ENCODE data around the gene PEX26.
"Not testable (repeated sequence)": the region's sequence is repeated elsewhere in the genome, so short reads cannot be mapped to it uniquely, and the experiment has no call there.

Gene PEX26

DNA sequence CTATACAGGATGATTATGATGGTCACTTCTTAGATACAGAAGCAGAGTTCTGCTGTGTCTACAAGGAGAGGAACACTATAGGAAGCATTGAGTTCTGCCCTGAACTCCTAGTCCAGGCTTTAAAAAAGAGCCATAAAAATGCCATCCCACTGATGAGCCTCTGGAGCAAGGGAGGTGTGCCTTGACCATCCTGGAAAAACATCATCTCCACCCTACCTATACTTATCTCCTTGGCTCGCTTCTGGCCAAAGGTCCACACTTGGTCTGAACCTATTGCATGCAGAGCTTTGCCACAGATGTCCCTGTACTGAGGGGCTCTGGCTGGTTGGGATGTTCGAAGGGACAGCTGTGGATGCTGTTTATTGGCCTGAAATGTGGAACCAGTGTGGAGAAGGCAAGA, 4.3 kb upstream of the PEX26 start:
- Histone ChIP-seq H3K4me1 (ENCODE audit: insufficient read depth, low read length) (peaks cover 6% of the 10 kb centered on the region; the same call in 1 of the 2 replicates), H3K9ac (ENCODE audit: low read depth, low read length) (no peak overlapping the region), H3K36me3 (ENCODE audit: insufficient read depth, low read length) (no peaks in the 10 kb centered on the region), H3K9me3 (ENCODE audit: control insufficient read depth, insufficient read depth, low read length) (no peaks in the 10 kb centered on the region)

GRCh38 chr22:18073927-18074326, 3.9 kb upstream of the PEX26 start:
- H3K9me3 ChIP-seq (ENCODE audit: control insufficient read depth, insufficient read depth, low read length); H3K4me1 ChIP-seq (ENCODE audit: insufficient read depth, low read length); H3K9ac ChIP-seq (ENCODE audit: low read depth, low read length); H3K36me3 ChIP-seq (ENCODE audit: insufficient read depth, low read length): not testable (repeated sequence)

GRCh38 chr22:18075101-18075719, 2.6 kb upstream of the PEX26 start:
- no peak overlapping the region for H3K9ac ChIP-seq (ENCODE audit: low read depth, low read length)
- no peaks in the 10 kb centered on the region for H3K9me3 ChIP-seq (ENCODE audit: control insufficient read depth, insufficient read depth, low read length)
- H3K36me3 ChIP-seq (ENCODE audit: insufficient read depth, low read length), result peaks cover 4% of the 10 kb centered on the region; the same call in 1 of the 2 replicates
- peaks cover 6% of the 10 kb centered on the region; the same call in 1 of the 2 replicates for H3K4me1 ChIP-seq (ENCODE audit: insufficient read depth, low read length)

DNA sequence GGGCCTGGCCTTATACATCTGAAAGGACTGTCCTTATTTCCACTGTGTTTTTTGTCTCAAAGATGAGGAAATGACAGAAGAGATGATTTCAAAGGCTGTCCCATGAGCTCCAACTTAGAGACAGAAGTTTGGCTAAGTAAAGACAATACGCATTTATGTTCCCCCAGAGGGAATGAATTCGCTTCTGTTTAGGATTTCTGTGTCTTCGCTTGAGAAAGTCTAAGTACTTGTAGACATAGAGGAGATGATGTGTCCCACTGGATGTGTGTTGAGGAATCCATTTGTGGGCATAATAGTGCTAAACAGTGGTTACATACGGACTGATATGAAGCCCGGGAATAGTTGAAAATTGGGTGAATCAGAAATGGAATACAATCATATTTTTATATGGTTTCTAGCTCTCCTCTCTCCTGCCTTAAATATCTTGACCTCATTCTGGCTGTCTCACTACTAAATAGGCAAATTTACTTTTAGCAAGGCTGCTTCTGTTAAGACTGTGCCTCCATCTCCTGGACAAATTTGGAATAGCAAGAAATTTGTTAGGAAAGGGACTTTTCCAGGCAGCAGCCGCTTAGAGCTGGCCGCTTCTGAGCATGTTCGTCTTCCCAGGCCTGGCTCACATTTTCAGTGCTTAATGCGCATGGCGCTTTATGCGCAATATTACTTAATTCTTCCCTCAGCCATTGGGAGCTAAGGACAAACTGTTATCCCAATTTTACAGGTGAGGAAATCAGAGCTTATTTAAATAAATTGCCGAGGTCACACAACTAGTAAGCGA, 1.9 kb upstream of the PEX26 start:
- Histone ChIP-seq H3K9ac (ENCODE audit: low read depth, low read length) (no peak overlapping the region), H3K4me1 (ENCODE audit: insufficient read depth, low read length) (no peaks in the 10 kb centered on the region; the same call in 1 of the 2 replicates), H3K9me3 (ENCODE audit: control insufficient read depth, insufficient read depth, low read length) (no peaks in the 10 kb centered on the region), H3K36me3 (ENCODE audit: insufficient read depth, low read length) (peaks cover 8% of the 10 kb centered on the region; the same call in 1 of the 2 replicates)

- Histone ChIP-seq H3K9ac (ENCODE audit: low read depth, low read length) (peak overlapping the region; percentile 72), H3K4me1 (ENCODE audit: insufficient read depth, low read length) (no peaks in the 10 kb centered on the region; the same call in 1 of the 2 replicates), H3K36me3 (ENCODE audit: insufficient read depth, low read length) (peaks cover 8% of the 10 kb centered on the region; the same call in 1 of the 2 replicates), H3K9me3 (ENCODE audit: control insufficient read depth, insufficient read depth, low read length) (no peaks in the 10 kb centered on the region)
These were observed 627 bp upstream of the PEX26 start for GRCh38 chr22:18077087-18077638.

- no peaks in the 10 kb centered on the region; the same call in 1 of the 2 replicates for H3K4me1 ChIP-seq (ENCODE audit: insufficient read depth, low read length)
- H3K9me3 ChIP-seq (ENCODE audit: control insufficient read depth, insufficient read depth, low read length), result no peaks in the 10 kb centered on the region
- peak overlapping the region; percentile 72 for H3K9ac ChIP-seq (ENCODE audit: low read depth, low read length)
- peaks cover 8% of the 10 kb centered on the region; the same call in 1 of the 2 replicates for H3K36me3 ChIP-seq (ENCODE audit: insufficient read depth, low read length)
These were observed 695 bp downstream of the PEX26 start for GRCh38 chr22:18078329-18079041.

- Histone ChIP-seq H3K9me3 (ENCODE audit: control insufficient read depth, insufficient read depth, low read length) (no peaks in the 10 kb centered on the region), H3K9ac (ENCODE audit: low read depth, low read length) (no peak overlapping the region), H3K36me3 (ENCODE audit: insufficient read depth, low read length) (peaks cover 8% of the 10 kb centered on the region; the same call in 1 of the 2 replicates), H3K4me1 (ENCODE audit: insufficient read depth, low read length) (no peaks in the 10 kb centered on the region; the same call in 1 of the 2 replicates)
These were observed 2.0 kb downstream of the PEX26 start for GRCh38 chr22:18079706-18080233.

DNA sequence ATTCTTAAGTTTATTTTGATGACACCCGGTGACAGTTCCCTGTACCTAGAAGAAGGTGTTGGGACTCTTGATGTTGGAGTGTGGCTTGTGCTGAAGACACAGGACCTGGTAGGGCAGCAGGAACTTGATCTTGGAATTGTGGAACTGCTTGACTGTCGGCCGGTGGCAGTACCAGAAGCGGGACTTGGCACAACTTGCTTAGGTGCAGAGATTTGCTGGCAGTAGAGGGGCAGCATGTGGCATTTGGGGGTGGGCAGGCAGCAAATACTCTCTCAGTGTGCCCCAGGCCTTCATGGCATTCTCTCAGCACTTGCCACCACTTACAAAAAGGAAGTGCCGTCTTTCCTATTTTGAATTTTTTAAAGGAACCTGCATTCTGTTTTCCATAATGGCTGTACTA, 3.6 kb downstream of the PEX26 start:
- Histone ChIP-seq H3K36me3 (ENCODE audit: insufficient read depth, low read length) (peaks cover 12% of the 10 kb centered on the region; the same call in 1 of the 2 replicates), H3K4me1 (ENCODE audit: insufficient read depth, low read length) (no peaks in the 10 kb centered on the region; the same call in 1 of the 2 replicates), H3K9me3 (ENCODE audit: control insufficient read depth, insufficient read depth, low read length) (no peaks in the 10 kb centered on the region), H3K9ac (ENCODE audit: low read depth, low read length) (no peak overlapping the region)

DNA sequence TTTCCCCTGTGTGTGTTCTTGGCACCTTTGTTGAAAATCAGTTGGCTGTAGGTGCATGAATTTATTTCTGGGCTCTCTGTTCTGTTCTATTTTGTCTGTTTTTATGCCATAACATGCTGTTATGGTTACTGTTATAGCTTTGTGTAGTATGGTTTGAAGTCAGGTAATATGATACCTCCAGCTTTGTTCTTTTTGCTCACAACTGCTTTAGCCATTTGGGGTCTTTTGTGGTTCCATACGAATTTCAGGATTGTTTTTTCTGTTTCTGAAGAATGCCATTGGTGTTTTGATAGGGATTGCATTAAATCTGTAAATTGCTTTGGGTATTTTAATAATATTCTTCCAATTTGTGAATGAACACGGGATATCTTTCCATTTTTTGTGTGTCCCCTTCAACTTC, 4.7 kb downstream of the PEX26 start:
- Histone ChIP-seq H3K4me1 (ENCODE audit: insufficient read depth, low read length) (no peaks in the 10 kb centered on the region), H3K9me3 (ENCODE audit: control insufficient read depth, insufficient read depth, low read length) (no peaks in the 10 kb centered on the region), H3K36me3 (ENCODE audit: insufficient read depth, low read length) (peaks cover 18% of the 10 kb centered on the region; the same call in 1 of the 2 replicates), H3K9ac (ENCODE audit: low read depth, low read length) (no peak overlapping the region)

- Histone ChIP-seq H3K36me3 (ENCODE audit: insufficient read depth, low read length) (peaks cover 19% of the 10 kb centered on the region; the same call in 1 of the 2 replicates), H3K9ac (ENCODE audit: low read depth, low read length) (no peak overlapping the region), H3K9me3 (ENCODE audit: control insufficient read depth, insufficient read depth, low read length) (no peaks in the 10 kb centered on the region), H3K4me1 (ENCODE audit: insufficient read depth, low read length) (no peaks in the 10 kb centered on the region)
These were observed 5.6 kb downstream of the PEX26 start for GRCh38 chr22:18083406-18083805.

- Histone ChIP-seq H3K36me3 (ENCODE audit: insufficient read depth, low read length) (peaks cover 15% of the 10 kb centered on the region; the same call in 1 of the 2 replicates), H3K9ac (ENCODE audit: low read depth, low read length) (no peak overlapping the region), H3K9me3 (ENCODE audit: control insufficient read depth, insufficient read depth, low read length) (no peaks in the 10 kb centered on the region), H3K4me1 (ENCODE audit: insufficient read depth, low read length) (no peaks in the 10 kb centered on the region)
These were observed 7.4 kb downstream of the PEX26 start for GRCh38 chr22:18085188-18085587.

DNA sequence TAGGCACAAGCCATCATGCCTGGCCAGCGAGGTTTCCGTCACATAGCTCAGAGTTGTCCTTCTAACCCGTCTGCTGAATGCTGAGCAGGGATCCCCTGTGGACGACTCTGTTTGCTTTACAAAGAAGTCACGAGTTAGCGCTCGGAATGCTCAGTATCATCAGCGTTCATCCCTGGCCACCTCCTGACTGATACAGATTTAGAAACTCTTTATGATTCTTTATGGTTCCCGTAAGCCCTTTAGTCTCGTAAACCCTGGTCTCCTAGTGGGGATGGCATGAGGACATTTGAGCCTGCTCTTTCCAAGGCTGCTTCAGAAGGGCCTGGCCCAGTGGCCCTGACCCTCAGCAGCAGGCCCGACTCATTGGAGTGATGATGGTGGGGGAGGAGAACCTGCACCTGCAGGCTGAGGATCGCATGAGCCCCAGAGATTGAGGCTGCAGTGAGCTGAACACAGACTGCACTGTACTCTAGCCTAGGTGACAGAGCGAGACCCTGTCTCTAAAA, 9.6 kb downstream of the PEX26 start:
- no peaks in the 10 kb centered on the region for H3K9me3 ChIP-seq (ENCODE audit: control insufficient read depth, insufficient read depth, low read length)
- H3K36me3 ChIP-seq (ENCODE audit: insufficient read depth, low read length), result peaks cover 13% of the 10 kb centered on the region; the same call in 1 of the 2 replicates
- H3K4me1 ChIP-seq (ENCODE audit: insufficient read depth, low read length), result no peaks in the 10 kb centered on the region
- H3K9ac ChIP-seq (ENCODE audit: low read depth, low read length), result no peak overlapping the region

- Histone ChIP-seq H3K9ac (ENCODE audit: low read depth, low read length) (no peak overlapping the region), H3K36me3 (ENCODE audit: insufficient read depth, low read length) (peaks cover 13% of the 10 kb centered on the region; the same call in 1 of the 2 replicates), H3K9me3 (ENCODE audit: control insufficient read depth, insufficient read depth, low read length) (no peaks in the 10 kb centered on the region), H3K4me1 (ENCODE audit: insufficient read depth, low read length) (no peaks in the 10 kb centered on the region)
These were observed 11.2 kb downstream of the PEX26 start for GRCh38 chr22:18088825-18089568.
